ENCODE data around the gene AKAP8L.

The AKAP8L gene

GRCh38 chr19:15393963-15394362 is 24.8 kb downstream of the AKAP8L start:
- TF ChIP-seq CTCF (IDR thresholded peaks at IDR 0.05; ENCODE audit: control extremely low read depth, extremely low read depth, low read depth, missing control alignments): no peak
- CTCF ChIA-PET: interaction anchor here (1.4 kb wide), 1 partner anchor 25 kb away, joined by 3 read pairs; no protein-coding TSS in a partner anchor
- no peak for DNase-seq (ENCODE audit: extremely low spot score)
- POLR2A ChIA-PET: no interaction called here

- no peak for TF ChIP-seq CTCF (IDR thresholded peaks at IDR 0.05; ENCODE audit: control extremely low read depth, extremely low read depth, low read depth, missing control alignments)
- no peak for DNase-seq (ENCODE audit: extremely low spot score)
- CTCF ChIA-PET: interaction anchor here (1.9 kb wide), 1 partner anchor 28 kb away, joined by 5 read pairs; the partner anchor contains the start of gene AKAP8L
- POLR2A ChIA-PET: no interaction called here
These were observed 28.0 kb downstream of the AKAP8L start for GRCh38 chr19:15390814-15391213.

GRCh38 chr19:15381864-15382263 is 36.9 kb downstream of the AKAP8L start:
- no peak for DNase-seq (ENCODE audit: extremely low spot score)
- no peak for TF ChIP-seq CTCF (IDR thresholded peaks at IDR 0.05; ENCODE audit: control extremely low read depth, extremely low read depth, low read depth, missing control alignments)
- POLR2A ChIA-PET: no interaction called here
- CTCF ChIA-PET: no interaction called here

GRCh38 chr19:15381429-15381828 is 37.4 kb downstream of the AKAP8L start:
- TF ChIP-seq CTCF (IDR thresholded peaks at IDR 0.05; ENCODE audit: control extremely low read depth, extremely low read depth, low read depth, missing control alignments): no peak
- ChIA-PET POLR2A (no interaction called here), CTCF (no interaction called here)
- DNase-seq (ENCODE audit: extremely low spot score): no peak

GRCh38 chr19:15379999-15380647 is 38.7 kb downstream of the AKAP8L start:
- TF ChIP-seq CTCF (IDR thresholded peaks at IDR 0.05; ENCODE audit: control extremely low read depth, extremely low read depth, low read depth, missing control alignments): no peak
- CTCF ChIA-PET: interaction anchor here (0.6 to 3.0 kb wide), 12 partner anchors 8 to 177 kb away, joined by 3 to 15 read pairs (median 3); partner anchors contain the start of gene AKAP8L
- POLR2A ChIA-PET: interaction anchor here (0.6 to 3.0 kb wide), 9 partner anchors 10 to 1204 kb away, joined by 3 to 22 read pairs (median 3); partner anchors contain the start of genes AKAP8L and BRD4
- DNase-seq (ENCODE audit: extremely low spot score): peak; percentile 61

- TF ChIP-seq CTCF (IDR thresholded peaks at IDR 0.05; ENCODE audit: control extremely low read depth, extremely low read depth, low read depth, missing control alignments): no peak
- CTCF ChIA-PET: interaction anchor here (0.8 to 3.0 kb wide), 11 partner anchors 9 to 177 kb away, joined by 3 to 15 read pairs (median 3); partner anchors contain the start of gene AKAP8L
- peak; percentile 99 for DNase-seq (ENCODE audit: extremely low spot score)
- POLR2A ChIA-PET: interaction anchor here (0.6 to 3.0 kb wide), 9 partner anchors 9 to 1205 kb away, joined by 3 to 22 read pairs (median 3); partner anchors contain the start of genes AKAP8L and BRD4
These were observed 39.4 kb downstream of the AKAP8L start, which contains the start of gene AKAP8 for GRCh38 chr19:15379083-15379998. AKAP8 (minus strand) TSS chr19:15379787; CDS start chr19:15379731, 56 bp downstream.

All from GM10248 (cell line).